Adrenal gland (tissue), 5 donors: ENCODE results near the gene SH3RF1.

Source experiments
- POLR2A ChIP-seq, 2 donors: fragments of 450-650 bp; IDR thresholded peaks; one replicate each; pipeline ENCODE4 v1.6.1; 2017; ENCODE audit warnings: antibody characterized with exemption in 2 of 2, mild to moderate bottlenecking in 2 of 2, moderate library complexity in 1 of 2
- TF ChIP-seq, protein P1 (sequence below), 6 experiments: fragments of 450-650 bp in 4 of 6; fragments of 200-600 bp in 2 of 6; sonication (generic) in 1 of 6; IDR thresholded peaks; 1 replicate in 5 of 6; 2 replicates in 1 of 6; pipeline versions ENCODE4 v1.5.1 to v1.8.0; 2016 to 2021; ENCODE audit warnings: antibody characterized with exemption in 6 of 6, mild to moderate bottlenecking in 2 of 6, moderate library complexity in 1 of 6
- donor health status: DM: no; HTN: no; CAD: no.

DNA sequence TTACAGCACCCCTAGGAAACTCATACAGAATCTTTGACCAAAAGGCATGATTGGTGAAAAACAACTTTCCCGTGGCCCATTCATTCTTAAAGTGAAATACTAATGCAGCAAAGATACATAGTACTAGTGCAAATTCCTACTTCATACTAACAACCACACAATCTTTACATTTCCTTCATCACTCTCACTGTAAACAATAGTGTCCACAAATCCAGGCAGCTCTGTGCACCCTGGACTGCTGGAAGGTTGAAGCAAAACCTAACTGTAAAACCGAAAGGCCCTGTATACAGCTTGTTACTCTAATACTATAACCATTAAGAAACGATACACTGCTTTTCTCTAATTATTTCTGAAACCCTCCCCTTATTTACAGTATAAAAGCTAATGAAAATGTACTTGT, 82.6 kb downstream of the SH3RF1 start:
- TF ChIP-seq, protein P1, sequence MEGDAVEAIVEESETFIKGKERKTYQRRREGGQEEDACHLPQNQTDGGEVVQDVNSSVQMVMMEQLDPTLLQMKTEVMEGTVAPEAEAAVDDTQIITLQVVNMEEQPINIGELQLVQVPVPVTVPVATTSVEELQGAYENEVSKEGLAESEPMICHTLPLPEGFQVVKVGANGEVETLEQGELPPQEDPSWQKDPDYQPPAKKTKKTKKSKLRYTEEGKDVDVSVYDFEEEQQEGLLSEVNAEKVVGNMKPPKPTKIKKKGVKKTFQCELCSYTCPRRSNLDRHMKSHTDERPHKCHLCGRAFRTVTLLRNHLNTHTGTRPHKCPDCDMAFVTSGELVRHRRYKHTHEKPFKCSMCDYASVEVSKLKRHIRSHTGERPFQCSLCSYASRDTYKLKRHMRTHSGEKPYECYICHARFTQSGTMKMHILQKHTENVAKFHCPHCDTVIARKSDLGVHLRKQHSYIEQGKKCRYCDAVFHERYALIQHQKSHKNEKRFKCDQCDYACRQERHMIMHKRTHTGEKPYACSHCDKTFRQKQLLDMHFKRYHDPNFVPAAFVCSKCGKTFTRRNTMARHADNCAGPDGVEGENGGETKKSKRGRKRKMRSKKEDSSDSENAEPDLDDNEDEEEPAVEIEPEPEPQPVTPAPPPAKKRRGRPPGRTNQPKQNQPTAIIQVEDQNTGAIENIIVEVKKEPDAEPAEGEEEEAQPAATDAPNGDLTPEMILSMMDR (IDR thresholded peaks at IDR 0.05) = no peak
- TF ChIP-seq POLR2A (IDR thresholded peaks at IDR 0.05) = no peak
